PC-3 (cell line): ENCODE measurements around the gene TNPO3.

Experiments used
- EZH2 ChIP-seq: fragments of 300-600 bp; sonication (generic); IDR thresholded peaks from one replicate; pipeline ENCODE4 v1.6.1; 2017; ENCODE audit warnings: antibody characterized with exemption, mild to moderate bottlenecking, low read length; ENCODE audit not compliant: unreplicated experiment
- EZH2phosphoT487 ChIP-seq: fragments of 300-600 bp; sonication (generic); IDR thresholded peaks from 2 replicates; pipeline ENCODE4 v1.6.1; 2018; ENCODE audit warnings: mild to moderate bottlenecking, antibody characterized with exemption, low read length, borderline replicate concordance
- TF ChIP-seq, protein P1 (sequence below): fragments of 300-600 bp; sonication (generic); conservative IDR thresholded peaks from 2 replicates; pipeline ENCODE4 v1.5.1; 2017; ENCODE audit warnings: antibody characterized with exemption, low read depth, mild to moderate bottlenecking, low read length

DNA sequence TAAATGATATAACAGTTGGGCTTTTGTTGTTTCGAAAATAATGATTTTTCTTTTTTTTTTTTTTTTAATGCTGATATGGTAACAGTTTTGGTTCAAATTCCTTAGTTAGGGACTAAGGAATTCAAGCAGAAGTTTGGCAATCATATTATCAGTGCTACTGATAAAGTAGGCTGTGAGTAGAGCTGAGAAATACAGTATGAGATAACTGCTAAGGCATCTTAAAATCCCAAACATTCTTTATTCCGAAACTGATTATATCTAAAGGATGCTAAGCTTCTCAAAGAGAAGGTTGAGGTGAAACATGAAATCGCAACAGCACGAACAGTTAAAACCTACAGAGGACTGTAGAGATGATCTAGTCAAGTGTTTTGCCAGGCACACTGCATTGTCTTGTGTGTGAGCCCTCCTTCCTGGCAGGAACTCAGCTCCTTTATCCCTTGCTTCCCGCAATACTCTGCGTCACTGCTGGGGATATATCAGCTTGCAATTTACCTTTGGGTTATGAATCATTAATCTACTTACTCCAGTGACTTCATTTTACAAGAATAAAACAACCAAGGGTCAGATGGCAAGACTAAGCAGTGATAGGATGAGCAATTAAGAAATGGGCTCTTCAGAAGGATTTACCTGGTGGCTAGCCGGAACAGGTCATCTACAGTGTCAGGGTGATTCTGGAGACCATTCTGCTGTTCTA, 80.5 kb downstream of the TNPO3 start:
- TF ChIP-seq, protein P1, sequence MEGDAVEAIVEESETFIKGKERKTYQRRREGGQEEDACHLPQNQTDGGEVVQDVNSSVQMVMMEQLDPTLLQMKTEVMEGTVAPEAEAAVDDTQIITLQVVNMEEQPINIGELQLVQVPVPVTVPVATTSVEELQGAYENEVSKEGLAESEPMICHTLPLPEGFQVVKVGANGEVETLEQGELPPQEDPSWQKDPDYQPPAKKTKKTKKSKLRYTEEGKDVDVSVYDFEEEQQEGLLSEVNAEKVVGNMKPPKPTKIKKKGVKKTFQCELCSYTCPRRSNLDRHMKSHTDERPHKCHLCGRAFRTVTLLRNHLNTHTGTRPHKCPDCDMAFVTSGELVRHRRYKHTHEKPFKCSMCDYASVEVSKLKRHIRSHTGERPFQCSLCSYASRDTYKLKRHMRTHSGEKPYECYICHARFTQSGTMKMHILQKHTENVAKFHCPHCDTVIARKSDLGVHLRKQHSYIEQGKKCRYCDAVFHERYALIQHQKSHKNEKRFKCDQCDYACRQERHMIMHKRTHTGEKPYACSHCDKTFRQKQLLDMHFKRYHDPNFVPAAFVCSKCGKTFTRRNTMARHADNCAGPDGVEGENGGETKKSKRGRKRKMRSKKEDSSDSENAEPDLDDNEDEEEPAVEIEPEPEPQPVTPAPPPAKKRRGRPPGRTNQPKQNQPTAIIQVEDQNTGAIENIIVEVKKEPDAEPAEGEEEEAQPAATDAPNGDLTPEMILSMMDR = no peak
- no peak for TF ChIP-seq EZH2
- TF ChIP-seq EZH2phosphoT487 = no peak
